NCI-H345 (cell line): ENCODE results near the gene CYP4F3.
"Not testable (repeated sequence)": the region's sequence is repeated elsewhere in the genome, so short reads cannot be mapped to it uniquely, and the experiment has no call there.

Experiments
- DNase-seq: peaks from one replicate; lab custom pipeline; 2025; lab: John Stamatoyannopoulos, UW

Gene CYP4F3

GRCh38 chr19:15666883-15667282, 26.2 kb downstream of the CYP4F3 start:
- DNase-seq = no peak

GRCh38 chr19:15669440-15669839, 28.7 kb downstream of the CYP4F3 start:
- no peak for DNase-seq

- no peak for DNase-seq
These were observed 29.2 kb downstream of the CYP4F3 start for GRCh38 chr19:15669891-15670290.

- DNase-seq = no peak
These were observed 30.6 kb downstream of the CYP4F3 start for GRCh38 chr19:15671237-15671821.

GRCh38 chr19:15671891-15672579, 31.3 kb downstream of the CYP4F3 start:
- no peak for DNase-seq

- DNase-seq = no peak
These were observed 32.0 kb downstream of the CYP4F3 start, which contains the start of gene CYP4F12 for GRCh38 chr19:15672580-15673175. CYP4F12 (plus strand) TSS chr19:15673087; CDS start chr19:15673530, 443 bp downstream.

GRCh38 chr19:15673176-15673654, 32.5 kb downstream of the CYP4F3 start:
- no peak for DNase-seq

GRCh38 chr19:15675560-15675959, 34.9 kb downstream of the CYP4F3 start:
- DNase-seq = no peak

GRCh38 chr19:15679089-15679488, 38.4 kb downstream of the CYP4F3 start:
- no peak for DNase-seq

GRCh38 chr19:15679865-15680264, 39.2 kb downstream of the CYP4F3 start:
- DNase-seq = not testable (repeated sequence)

GRCh38 chr19:15680478-15681322, 40.0 kb downstream of the CYP4F3 start:
- DNase-seq = no peak

GRCh38 chr19:15683411-15683810, 42.7 kb downstream of the CYP4F3 start:
- no peak for DNase-seq

GRCh38 chr19:15684828-15685227, 44.1 kb downstream of the CYP4F3 start:
- DNase-seq = no peak

- DNase-seq = no peak
These were observed 56.0 kb downstream of the CYP4F3 start for GRCh38 chr19:15696654-15697194.

GRCh38 chr19:15701757-15702533, 61.2 kb downstream of the CYP4F3 start:
- no peak for DNase-seq

- no peak for DNase-seq
These were observed 61.8 kb downstream of the CYP4F3 start for GRCh38 chr19:15702534-15702930.
